H1 (cell line): Measurements from ENCODE around the gene RRP1. TPM values are rescaled to one million over a fixed set of nuclear protein-coding genes. Genes with fewer than 3 reads are reported as not detected.
A peak's percentile ranks its signal among the peaks of the same experiment; 100 is the strongest.

Source experiments
- CTCF ChIA-PET: fragments of 300-600 bp; sonication (Branson Sonifier 250); formaldehyde crosslinking; loops from one replicate; lab custom pipeline; 2021; ENCODE audit not compliant: partially characterized antibody; lab: Charles Lee
- POLR2A ChIA-PET: fragments of 300-600 bp; sonication (Branson Sonifier 250); formaldehyde crosslinking; loops from one replicate; lab custom pipeline; 2021; ENCODE audit warnings: inconsistent platforms; ENCODE audit not compliant: partially characterized antibody; lab: Charles Lee
- DNase-seq, 2 experiments: peaks; one replicate each; pipeline versions ENCODE4 v3.0.0 to v3.0.0-alpha.2; 2010 to 2022; ENCODE audit warnings: low spot score in 2 of 2, low read depth in 1 of 2, mixed read lengths in 1 of 2
- FAIRE-seq: peaks from 2 replicates; lab custom pipeline; 2011; peaks lifted over from hg19 to GRCh38; lab: Jason Lieb, UNC
- H2AFZ ChIP-seq: 2 replicates; pipeline ENCODE4 v1.8.1; 2012; ENCODE audit warnings: low read length, inconsistent platforms
- H2AK5ac ChIP-seq: 2 replicates; pipeline ENCODE4 v1.6.1; 2013; ENCODE audit warnings: low read depth, low read length
- H2BK120ac ChIP-seq: replicated peaks from 2 replicates; pipeline ENCODE3; 2013; ENCODE audit warnings: low read depth, low read length, inconsistent platforms
- H2BK12ac ChIP-seq: 2 replicates; pipeline ENCODE4 v1.6.1; 2013; ENCODE audit warnings: low read depth, low read length
- H2BK15ac ChIP-seq: 2 replicates; pipeline ENCODE4 v1.6.1; 2013; ENCODE audit warnings: low read length
- H2BK20ac ChIP-seq: 2 replicates; pipeline ENCODE4 v1.6.1; 2013; ENCODE audit warnings: low read length
- H2BK5ac ChIP-seq: 2 replicates; pipeline ENCODE4 v1.6.1; 2013; ENCODE audit warnings: low read depth, low read length
- H3K14ac ChIP-seq: 2 replicates; pipeline ENCODE4 v1.6.1; 2013; ENCODE audit warnings: inconsistent platforms; ENCODE audit not compliant: insufficient read length
- H3K18ac ChIP-seq: 2 replicates; pipeline ENCODE4 v1.6.1; 2013; ENCODE audit warnings: low read length; ENCODE audit errors: extremely low read depth
- H3K23ac ChIP-seq: 2 replicates; pipeline ENCODE4 v1.6.1; 2013; ENCODE audit warnings: inconsistent platforms; ENCODE audit not compliant: insufficient read length
- H3K23me2 ChIP-seq: 2 replicates; pipeline ENCODE4 v1.6.1; 2013; ENCODE audit warnings: low read depth, low read length
- H3K27ac ChIP-seq: 2 replicates; pipeline ENCODE4 v1.6.1; 2011; ENCODE audit warnings: low read depth, low read length, inconsistent platforms
- H3K27me3 ChIP-seq, 4 experiments: replicated peaks in 1 of 4; 1 replicate in 1 of 4; 2 replicates in 3 of 4; pipeline versions ENCODE4 v1.6.1 to v1.8.1; 2011 to 2013; ENCODE audit warnings: low read length in 3 of 4, mild to moderate bottlenecking in 3 of 4, inconsistent platforms in 2 of 4, mixed read lengths in 2 of 4, moderate library complexity in 1 of 4; ENCODE audit not compliant: control insufficient read depth in 3 of 4, insufficient read depth in 3 of 4; ENCODE audit errors: extremely low read depth in 1 of 4
- H3K36me3 ChIP-seq, 4 experiments: 2 replicates each; pipeline versions ENCODE4 v1.6.1 to v1.8.1; 2011 to 2013; ENCODE audit warnings: mild to moderate bottlenecking in 4 of 4, low read length in 3 of 4, moderate library complexity in 2 of 4, control low read depth in 1 of 4, inconsistent platforms in 1 of 4; ENCODE audit not compliant: insufficient read depth in 4 of 4, control insufficient read depth in 2 of 4
- H3K4ac ChIP-seq: replicated peaks from 2 replicates; pipeline ENCODE3; 2013; ENCODE audit warnings: low read length, low read depth, mixed read lengths, inconsistent platforms; ENCODE audit not compliant: insufficient read length
- H3K4me1 ChIP-seq, 4 experiments: replicated peaks in 1 of 4; 1 replicate in 1 of 4; 2 replicates in 3 of 4; pipeline versions ENCODE4 v1.6.1 to v1.8.1; 2011 to 2013; ENCODE audit warnings: low read length in 3 of 4, inconsistent platforms in 2 of 4, mixed read lengths in 1 of 4; ENCODE audit not compliant: insufficient read depth in 4 of 4, control insufficient read depth in 3 of 4
- H3K4me2 ChIP-seq, 2 experiments: 2 replicates each; pipeline versions ENCODE4 v1.6.1 to v1.8.1; 2011 to 2013; ENCODE audit warnings: low read depth in 2 of 2, low read length in 2 of 2, control low read depth in 1 of 2, inconsistent platforms in 1 of 2, mild to moderate bottlenecking in 1 of 2; ENCODE audit not compliant: insufficient read depth in 1 of 2
- H3K4me3 ChIP-seq, 4 experiments: fragments of 200-600, 300-600 bp in 1 of 4; sonication (generic), shearing (Covaris generic), sonication (Bioruptor Twin) in 1 of 4; 2 replicates each; pipeline versions ENCODE4 v1.5.1 to v1.8.1; 2011 to 2016; ENCODE audit warnings: low read length in 4 of 4, low read depth in 3 of 4, control low read depth in 2 of 4, inconsistent platforms in 2 of 4, mild to moderate bottlenecking in 2 of 4, mixed read lengths in 1 of 4, moderate library complexity in 1 of 4; ENCODE audit not compliant: insufficient read depth in 2 of 4; ENCODE audit errors: extremely low read depth in 1 of 4
- H3K56ac ChIP-seq: replicated peaks from 2 replicates; pipeline ENCODE3; 2013; ENCODE audit warnings: low read depth, mild to moderate bottlenecking, mixed read lengths, low read length, inconsistent platforms; ENCODE audit not compliant: insufficient read length
- H3K79me1 ChIP-seq: 2 replicates; pipeline ENCODE4 v1.6.1; 2013; ENCODE audit warnings: low read depth, low read length, control low read depth
- H3K79me2 ChIP-seq, 2 experiments: 2 replicates each; pipeline versions ENCODE4 v1.6.1 to v1.8.1; 2012 to 2013; ENCODE audit warnings: low read length in 2 of 2, mild to moderate bottlenecking in 2 of 2, inconsistent platforms in 1 of 2; ENCODE audit not compliant: insufficient read depth in 2 of 2, control insufficient read depth in 1 of 2
- H3K9ac ChIP-seq, 4 experiments: replicated peaks in 1 of 4; 1 replicate in 1 of 4; 2 replicates in 3 of 4; pipeline versions ENCODE4 v1.6.1 to v1.8.1; 2011 to 2013; ENCODE audit warnings: low read depth in 3 of 4, low read length in 3 of 4, control low read depth in 2 of 4, mild to moderate bottlenecking in 2 of 4, moderate library complexity in 2 of 4, inconsistent platforms in 1 of 4; ENCODE audit errors: extremely low read depth in 1 of 4
- H3K9me3 ChIP-seq, 2 experiments: 2 replicates each; pipeline versions ENCODE4 v1.6.1 to v1.8.1; 2012 to 2013; ENCODE audit warnings: mild to moderate bottlenecking in 2 of 2, moderate library complexity in 2 of 2, control low read depth in 1 of 2, inconsistent platforms in 1 of 2, low read depth in 1 of 2, low read length in 1 of 2, mixed read lengths in 1 of 2; ENCODE audit not compliant: insufficient read depth in 2 of 2
- H4K20me1 ChIP-seq, 2 experiments: replicated peaks in 1 of 2; 2 replicates each; pipeline versions ENCODE3 to v1.8.1; 2011 to 2013; ENCODE audit warnings: inconsistent platforms in 2 of 2, low read length in 2 of 2, mild to moderate bottlenecking in 1 of 2; ENCODE audit not compliant: insufficient read depth in 2 of 2, control insufficient read depth in 1 of 2
- H4K5ac ChIP-seq: 2 replicates; pipeline ENCODE4 v1.6.1; 2013; ENCODE audit warnings: low read length, low read depth, mixed read lengths, inconsistent platforms; ENCODE audit not compliant: insufficient read length
- H4K8ac ChIP-seq: 2 replicates; pipeline ENCODE4 v1.8.0; 2013; ENCODE audit warnings: mild to moderate bottlenecking, moderate library complexity, low read length, inconsistent platforms; ENCODE audit not compliant: insufficient read depth; ENCODE audit errors: extremely low read depth
- H4K91ac ChIP-seq: replicated peaks from 2 replicates; pipeline ENCODE3; 2013; ENCODE audit warnings: low read length, mixed read lengths, inconsistent platforms; ENCODE audit not compliant: insufficient read length
- GABPA ChIP-seq: IDR thresholded peaks from 2 replicates; pipeline ENCODE4 v1.6.1; 2011; ENCODE audit warnings: mild to moderate bottlenecking, low read length, moderate library complexity, borderline replicate concordance; ENCODE audit not compliant: insufficient read depth
- SRF ChIP-seq: IDR thresholded peaks from 2 replicates; pipeline ENCODE4 v1.6.1; 2011; ENCODE audit warnings: mild to moderate bottlenecking, low read depth, low read length, moderate library complexity
- WGBS, 2 experiments: shearing (Covaris generic) in 1 of 2; methylation state at CpG; one replicate each; pipeline versions ENCODE4 v1.1.6 to v1.1.7; 2013 to 2015; ENCODE audit warnings: low lambda C conversion rate in 2 of 2, mixed read lengths in 2 of 2, inconsistent platforms in 1 of 2, low coverage in 1 of 2, missing lambda C conversion rate in 1 of 2; ENCODE audit not compliant: insufficient replicate concordance in 2 of 2, insufficient coverage in 1 of 2, insufficient read length in 1 of 2; ENCODE audit errors: extremely low coverage in 1 of 2, missing lambda C conversion rate in 1 of 2; 5-methylcytosine and 5-hydroxymethylcytosine counted together
- polyA plus RNA-seq, 7 experiments: library from polyadenylated mRNA; depleted of rRNA in 3 of 7; stranded (reverse) in 5 of 7; unstranded in 2 of 7; fragments of >200 nt in 5 of 7; fragments of 200-250 nt in 2 of 7; gene quantifications; 1 replicate in 5 of 7; 2 replicates in 1 of 7; 4 replicates in 1 of 7; pipeline versions ENCODE4 v1.2.1 to v1.2.3, GENCODE V29; 2011 to 2013; ENCODE audit warnings: missing spikeins in 2 of 7, mixed read lengths in 2 of 7
- total RNA-seq: library from RNA; stranded (reverse); fragmentation: NEBNext Ultra II Directional; extraction: Animal tissue kit (Norgen Biotek cat#: 25700); gene quantifications from 2 replicates; pipeline ENCODE4 v1.2.1, GENCODE V29; 2021

RRP1 gene
- total and polyA plus RNA-seq, 2 of the 8 experiments (the other 6 are each of a cell fraction or from before 2014, with no cell fraction given) = 11.6 to 55.2 TPM

DNA sequence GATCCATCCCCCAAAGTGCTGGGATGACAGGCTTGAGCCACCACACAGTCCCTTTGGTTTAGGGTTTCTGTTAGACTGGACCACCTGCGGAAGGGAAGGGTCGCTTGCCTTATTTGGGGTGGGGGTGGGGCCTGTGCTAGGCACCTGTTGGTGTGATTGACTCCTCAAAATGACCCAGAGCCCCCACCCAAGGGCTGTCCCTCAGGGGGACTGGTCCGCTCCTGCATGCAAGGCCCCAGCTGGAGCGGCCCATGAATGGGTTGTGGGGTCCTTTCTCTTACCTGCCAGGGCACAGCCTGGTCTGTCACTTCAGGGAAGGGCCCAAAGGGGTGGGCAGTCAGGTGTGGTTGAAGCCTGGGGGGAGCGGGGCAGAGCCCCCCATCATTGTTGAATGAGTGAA is 11.4 kb upstream of the RRP1 start:
- Histone ChIP-seq H4K8ac (no peak overlapping the region), H2AK5ac (no peak overlapping the region), H3K27me3 (no peaks in the 10 kb centered on the region), H2BK15ac (no peak overlapping the region), H2BK12ac (no peak overlapping the region), H3K4me3 (no peak overlapping the region), H2AFZ (no peak overlapping the region), H2BK5ac (no peak overlapping the region), H3K23ac (no peak overlapping the region), H3K23me2 (peaks cover 4% of the 10 kb centered on the region; the same call in 1 of the 2 replicates), H3K14ac (no peak overlapping the region), H3K79me1 (no peaks in the 10 kb centered on the region; the same call in 1 of the 2 replicates), H3K4me1 (peaks cover 0 to 9% (median 4%) of the 10 kb centered on the region in 4 experiments; a peak in 5 of 7 replicates), H4K91ac (no peak overlapping the region), H3K56ac (no peak overlapping the region), H3K79me2 (peaks cover 0 to 19% of the 10 kb centered on the region in 2 experiments; a peak in 1 of 4 replicates), H3K4ac (no peak overlapping the region), H4K5ac (no peak overlapping the region), H4K20me1 (peaks cover 0 to 6% of the 10 kb centered on the region in 2 experiments), H3K9ac (no peak overlapping the region), H3K27ac (no peak overlapping the region), H3K36me3 (peaks cover 8 to 14% (median 10%) of the 10 kb centered on the region in 4 experiments; a peak in 6 of 8 replicates), H2BK20ac (no peak overlapping the region), H3K18ac (no peak overlapping the region), H2BK120ac (no peak overlapping the region), H3K4me2 (no peak overlapping the region), H3K9me3 (no peaks in the 10 kb centered on the region)
- CTCF ChIA-PET = interaction anchor here (0.6 to 0.8 kb wide), 2 partner anchors 9 to 105 kb away, joined by 3 to 4 read pairs; no protein-coding TSS in a partner anchor
- POLR2A ChIA-PET = interaction anchor here (0.9 kb wide), 1 partner anchor 13 kb away, joined by 4 read pairs; no protein-coding TSS in a partner anchor
- no peak for DNase-seq
- no peak for FAIRE-seq
- WGBS, 2 experiments = 88% methylated on average over 5 of the region's 5 CpGs; no CpG with 5 or more reads in 1 of the 2 experiments
- TF ChIP-seq SRF (peak; percentile 73), GABPA (no peak)
